ENCODE data around the gene EHBP1.
"Not testable (repeated sequence)": the region's sequence is repeated elsewhere in the genome, so short reads cannot be mapped to it uniquely, and the experiment has no call there.

Gene EHBP1

DNA sequence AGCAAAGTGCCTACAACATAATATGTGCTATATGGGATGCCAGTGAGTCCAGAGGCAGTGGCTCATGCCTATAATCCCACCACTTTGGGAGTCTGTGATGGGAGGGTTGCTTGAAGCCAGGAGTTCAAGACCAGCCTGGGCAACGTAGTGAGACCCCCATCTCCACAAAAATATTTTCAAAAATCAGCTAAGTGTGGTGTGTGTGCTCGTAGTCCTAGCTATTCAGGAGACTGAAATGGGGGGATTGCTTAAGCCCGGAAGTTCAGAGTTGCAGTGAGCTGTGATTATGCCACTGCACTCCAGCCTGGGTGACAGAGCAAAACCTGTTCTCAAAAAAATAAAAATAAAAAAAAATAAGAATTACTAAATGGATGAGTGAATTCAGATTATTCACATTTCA, 368.5 kb downstream of the EHBP1 start:
- TF ChIP-seq, protein P1, sequence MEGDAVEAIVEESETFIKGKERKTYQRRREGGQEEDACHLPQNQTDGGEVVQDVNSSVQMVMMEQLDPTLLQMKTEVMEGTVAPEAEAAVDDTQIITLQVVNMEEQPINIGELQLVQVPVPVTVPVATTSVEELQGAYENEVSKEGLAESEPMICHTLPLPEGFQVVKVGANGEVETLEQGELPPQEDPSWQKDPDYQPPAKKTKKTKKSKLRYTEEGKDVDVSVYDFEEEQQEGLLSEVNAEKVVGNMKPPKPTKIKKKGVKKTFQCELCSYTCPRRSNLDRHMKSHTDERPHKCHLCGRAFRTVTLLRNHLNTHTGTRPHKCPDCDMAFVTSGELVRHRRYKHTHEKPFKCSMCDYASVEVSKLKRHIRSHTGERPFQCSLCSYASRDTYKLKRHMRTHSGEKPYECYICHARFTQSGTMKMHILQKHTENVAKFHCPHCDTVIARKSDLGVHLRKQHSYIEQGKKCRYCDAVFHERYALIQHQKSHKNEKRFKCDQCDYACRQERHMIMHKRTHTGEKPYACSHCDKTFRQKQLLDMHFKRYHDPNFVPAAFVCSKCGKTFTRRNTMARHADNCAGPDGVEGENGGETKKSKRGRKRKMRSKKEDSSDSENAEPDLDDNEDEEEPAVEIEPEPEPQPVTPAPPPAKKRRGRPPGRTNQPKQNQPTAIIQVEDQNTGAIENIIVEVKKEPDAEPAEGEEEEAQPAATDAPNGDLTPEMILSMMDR (conservative IDR thresholded peaks at IDR 0.05; ENCODE audit: low read depth), result no peak
- DNase-seq (ENCODE audit: low spot score), result no peak
- POLR2A ChIA-PET (ENCODE audit: low non-redundant PET), result no interaction called here
- no peak overlapping the region for H3K27ac ChIP-seq
- CTCF ChIA-PET, result interaction anchor here (0.6 kb wide), 1 partner anchor 192 kb away, joined by 3 read pairs; no protein-coding TSS in a partner anchor

DNA sequence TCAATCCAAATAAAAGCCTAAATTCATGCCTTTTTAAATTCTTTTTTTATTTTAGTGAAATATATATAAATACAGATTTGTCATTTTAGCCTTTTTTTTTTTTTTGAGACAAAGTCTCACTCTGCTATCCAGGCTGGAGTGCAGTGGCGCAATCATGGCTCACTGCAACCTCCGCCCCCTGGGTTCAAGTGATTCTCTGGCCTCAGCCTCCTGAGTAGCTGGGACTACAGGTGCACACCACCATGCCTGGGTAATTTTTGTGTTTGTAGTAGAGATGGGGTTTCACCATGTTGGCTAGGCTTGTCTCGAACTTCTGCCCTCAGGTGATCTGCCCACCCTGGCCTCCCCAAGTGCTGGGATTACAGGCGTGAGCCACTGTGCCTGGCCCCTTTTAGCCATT, 368.9 kb downstream of the EHBP1 start:
- CTCF ChIA-PET, result interaction anchor here (0.6 kb wide), 1 partner anchor 192 kb away, joined by 3 read pairs; no protein-coding TSS in a partner anchor
- POLR2A ChIA-PET (ENCODE audit: low non-redundant PET); H3K27ac ChIP-seq; DNase-seq (ENCODE audit: low spot score): not testable (repeated sequence)

DNA sequence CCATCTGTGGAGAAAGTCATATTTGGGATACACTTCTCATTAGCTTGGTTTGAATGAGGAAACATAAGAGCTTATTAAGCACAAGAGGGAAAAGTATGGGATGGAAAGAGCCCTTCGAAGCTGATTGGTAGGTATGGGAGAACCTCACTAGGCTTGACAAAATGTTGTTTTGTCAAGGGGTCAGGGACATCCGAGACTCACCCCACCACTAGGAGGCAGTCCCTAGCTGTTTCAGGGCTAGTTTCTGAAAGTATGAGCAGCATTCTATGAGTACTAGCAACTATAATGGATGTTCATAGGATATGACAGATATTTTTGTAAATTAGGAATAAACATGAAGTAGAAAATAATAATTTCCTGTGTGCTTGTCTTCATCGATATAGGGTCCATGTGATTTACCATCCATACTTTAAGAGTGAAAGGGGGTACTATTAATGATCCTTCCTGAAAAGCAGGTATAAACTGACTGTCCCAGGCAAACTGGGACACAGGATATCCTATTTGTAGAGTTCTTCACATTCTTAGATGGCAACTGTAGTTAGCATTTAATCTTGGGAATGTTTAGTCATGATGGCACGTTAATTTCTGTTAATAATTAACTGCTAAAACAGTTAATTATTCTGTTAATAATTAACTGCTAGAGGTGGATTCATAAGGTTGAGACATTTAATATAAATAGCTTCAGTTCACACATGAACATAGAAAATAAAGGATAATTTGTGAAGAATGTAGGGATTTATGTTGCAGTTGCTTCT, 373.5 kb downstream of the EHBP1 start:
- CTCF ChIA-PET, result interaction anchor here (0.6 to 1.3 kb wide), 3 partner anchors 12 to 187 kb away, joined by 3 read pairs; no protein-coding TSS in a partner anchor
- TF ChIP-seq, protein P1 (conservative IDR thresholded peaks at IDR 0.05; ENCODE audit: low read depth), result no peak
- H3K27ac ChIP-seq, result no peak overlapping the region
- POLR2A ChIA-PET (ENCODE audit: low non-redundant PET), result no interaction called here
- DNase-seq (ENCODE audit: low spot score), result no peak

DNA sequence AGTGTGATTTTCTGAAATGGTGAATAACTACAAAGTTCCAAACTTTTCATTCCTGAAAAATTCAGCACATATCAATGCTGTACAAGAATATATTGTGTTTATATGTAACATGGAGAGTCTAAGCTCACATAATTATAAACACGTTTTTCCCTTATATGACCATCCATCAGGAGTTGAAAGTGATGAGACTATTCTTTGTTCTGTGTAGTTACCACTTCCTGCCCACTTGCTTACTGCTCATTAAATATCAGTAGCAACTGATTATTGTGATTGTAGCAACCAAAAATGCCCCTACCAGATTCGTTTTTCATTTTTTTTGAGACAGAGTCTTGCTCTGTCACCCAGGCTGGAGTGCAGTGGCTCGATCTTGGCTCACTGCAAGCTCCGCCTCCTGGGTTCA, 375.9 kb downstream of the EHBP1 start:
- ChIA-PET POLR2A (ENCODE audit: low non-redundant PET) (no interaction called here), CTCF (interaction anchor here (0.5 to 0.6 kb wide), 2 partner anchors 30 to 199 kb away, joined by 3 to 4 read pairs; no protein-coding TSS in a partner anchor)
- TF ChIP-seq, protein P1 (conservative IDR thresholded peaks at IDR 0.05; ENCODE audit: low read depth), result no peak
- H3K27ac ChIP-seq, result no peak overlapping the region
- DNase-seq (ENCODE audit: low spot score), result no peak

DNA sequence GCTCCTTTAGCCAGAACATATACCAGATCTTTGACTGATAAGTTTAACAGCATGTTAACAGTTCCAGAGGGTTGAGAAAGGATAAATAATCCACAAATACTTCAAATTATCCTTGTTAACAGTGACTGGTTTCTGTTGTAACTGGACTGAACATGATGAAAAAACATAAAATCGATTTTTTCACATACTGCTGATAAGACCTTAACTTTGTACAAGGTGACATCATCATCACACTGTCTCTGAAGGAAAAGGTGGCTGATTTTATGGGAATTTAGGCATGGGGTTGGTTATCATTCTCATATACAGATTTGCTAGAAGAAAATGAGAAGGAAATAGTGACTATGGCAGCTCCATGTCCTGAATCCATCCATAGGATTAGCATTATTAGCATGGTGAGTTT, 381.2 kb downstream of the EHBP1 start:
- CTCF ChIA-PET, result interaction anchor here (0.9 kb wide), 1 partner anchor 12 kb away, joined by 4 read pairs; no protein-coding TSS in a partner anchor

DNA sequence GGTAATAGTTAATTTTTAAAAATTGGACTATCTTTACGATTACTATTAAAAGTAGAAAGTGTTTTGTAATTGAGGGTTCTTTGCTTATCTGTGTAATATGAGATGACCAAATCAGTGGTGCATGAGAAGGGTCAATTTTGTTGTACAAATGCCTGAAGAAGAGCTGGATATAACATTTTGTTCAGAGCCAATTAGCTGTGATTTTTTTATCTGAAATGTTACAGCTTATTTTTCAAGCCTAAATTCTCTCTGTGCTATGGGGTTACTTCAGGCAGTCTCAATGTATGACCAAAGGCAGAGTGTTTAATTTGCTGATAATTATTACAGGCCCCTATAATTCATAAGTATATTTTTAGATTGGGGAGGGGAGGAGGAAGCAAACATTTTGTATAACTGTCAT, 386.9 kb downstream of the EHBP1 start:
- TF ChIP-seq, protein P1 (conservative IDR thresholded peaks at IDR 0.05; ENCODE audit: low read depth), result no peak
- H3K27ac ChIP-seq, result no peak overlapping the region
- POLR2A ChIA-PET (ENCODE audit: low non-redundant PET), result no interaction called here
- no peak for DNase-seq (ENCODE audit: low spot score)
- CTCF ChIA-PET, result interaction anchor here (0.7 kb wide), 2 partner anchors 106 to 122 kb away, joined by 3 read pairs; no protein-coding TSS in a partner anchor

More for the DNA sequence above, 381.2 kb downstream of the EHBP1 start:
- no peak for DNase-seq (ENCODE audit: low spot score)
- TF ChIP-seq, protein P1 (conservative IDR thresholded peaks at IDR 0.05; ENCODE audit: low read depth), result no peak
- POLR2A ChIA-PET (ENCODE audit: low non-redundant PET), result no interaction called here
- no peak overlapping the region for H3K27ac ChIP-seq

DNA sequence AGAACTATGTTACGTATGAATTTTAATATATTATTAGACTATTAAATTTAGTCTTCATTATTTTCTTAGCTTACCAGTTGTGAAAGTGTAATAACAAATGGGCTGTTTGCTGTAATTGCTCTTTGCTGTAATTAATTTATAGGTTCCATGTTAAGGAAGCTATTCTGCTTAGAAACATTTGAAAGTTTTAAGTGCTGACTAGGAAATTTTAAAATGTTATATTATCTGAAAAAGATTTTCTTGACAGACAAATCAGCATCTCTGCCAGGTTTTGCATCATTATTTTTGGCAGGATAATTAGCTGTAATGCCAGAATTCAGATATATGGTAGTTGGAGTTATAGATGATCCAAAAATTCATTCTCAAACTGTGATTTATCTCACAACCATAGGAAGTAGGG, 387.3 kb downstream of the EHBP1 start:
- no peak overlapping the region for H3K27ac ChIP-seq
- TF ChIP-seq, protein P1 (conservative IDR thresholded peaks at IDR 0.05; ENCODE audit: low read depth), result no peak
- DNase-seq (ENCODE audit: low spot score), result no peak
- ChIA-PET POLR2A (ENCODE audit: low non-redundant PET) (no interaction called here), CTCF (interaction anchor here (0.7 kb wide), 1 partner anchor 106 kb away, joined by 3 read pairs; no protein-coding TSS in a partner anchor)
